Calu3 (cell line): ENCODE results near the gene TMEM200B. TPM values are rescaled to one million over a fixed set of nuclear protein-coding genes. Genes with fewer than 3 reads are reported as not detected.

Experiments used
- BruUV-seq: library from RNA; stranded (reverse); fragments of 400-500 nt; replicated peaks from 2 replicates; lab custom pipeline; 2021; lab: Mats Ljungman, UMichigan
- CTCF ChIA-PET: fragments of 300-600 bp; sonication (Branson Sonifier 250); formaldehyde crosslinking; loops from one replicate; lab custom pipeline; 2022; ENCODE audit warnings: antibody characterized with exemption; lab: Charles Lee
- DNase-seq: peaks from one replicate; pipeline ENCODE4 v3.0.0; 2022
- H3K27ac Mint-ChIP-seq: one replicate; pipeline ENCODE4 v1.8.0; 2022; ENCODE audit warnings: mixed read lengths; ENCODE audit not compliant: unreplicated experiment
- H3K27me3 Mint-ChIP-seq: one replicate; pipeline ENCODE4 v1.8.0; 2022; ENCODE audit warnings: mixed read lengths; ENCODE audit not compliant: unreplicated experiment
- H3K36me3 Mint-ChIP-seq: one replicate; pipeline ENCODE4 v1.8.0; 2022; ENCODE audit warnings: mild to moderate bottlenecking, moderate library complexity, mixed read lengths; ENCODE audit not compliant: insufficient read depth, unreplicated experiment
- H3K4me1 Mint-ChIP-seq: one replicate; pipeline ENCODE4 v1.8.0; 2022; ENCODE audit warnings: mild to moderate bottlenecking, low read depth, mixed read lengths; ENCODE audit not compliant: unreplicated experiment
- H3K4me3 Mint-ChIP-seq: one replicate; pipeline ENCODE4 v1.8.0; 2022; ENCODE audit warnings: mild to moderate bottlenecking, low read depth, moderate library complexity, mixed read lengths; ENCODE audit not compliant: unreplicated experiment
- H3K9me3 Mint-ChIP-seq: one replicate; pipeline ENCODE4 v1.8.0; 2022; ENCODE audit warnings: low read depth, mixed read lengths; ENCODE audit not compliant: unreplicated experiment
- intact Hi-C: fragments of 100-400 bp; cut with micrococcal nuclease; formaldehyde crosslinking; loops from one replicate; pipeline ENCODE4 v1.10.0; 2022; ENCODE audit not compliant: unreplicated experiment
- total RNA-seq: library from RNA; stranded (reverse); gene quantifications from 2 replicates; pipeline ENCODE4 v1.2.3, GENCODE V29; 2022
- TF ChIP-seq, protein P1 (sequence below): fragments of 200-600 bp; IDR thresholded peaks from one replicate; pipeline ENCODE4 v1.8.0; 2022; ENCODE audit warnings: antibody characterized with exemption; ENCODE audit not compliant: unreplicated experiment

The TMEM200B gene
- total RNA-seq, 1 experiment from 2014 or later: not detected

DNA sequence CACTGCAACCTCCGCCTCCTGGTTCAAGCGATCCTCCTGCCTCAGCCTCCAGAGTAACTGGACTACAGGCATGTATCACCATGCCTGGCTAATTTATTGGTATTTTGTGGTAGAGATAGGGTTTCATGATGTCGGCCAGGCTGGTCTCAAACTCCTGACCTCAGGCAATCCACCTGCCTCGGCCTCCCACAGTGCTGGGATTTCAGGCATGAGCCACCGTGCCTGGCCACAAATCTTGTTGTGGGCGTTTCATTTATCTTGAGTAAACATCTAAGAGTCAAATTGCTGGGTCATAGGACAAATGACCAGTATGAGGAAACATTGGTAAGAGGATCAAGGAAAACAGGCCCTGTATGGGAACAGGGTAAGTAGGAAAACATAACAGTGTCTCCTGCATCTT, 17.9 kb downstream of the TMEM200B start:
- Mint-ChIP-seq H3K9me3 (no peaks in the 10 kb centered on the region), H3K27ac (peak overlapping the region; percentile 87), H3K4me3 (peak overlapping the region; percentile 26), H3K36me3 (peaks cover 11% of the 10 kb centered on the region), H3K4me1 (peaks cover 8% of the 10 kb centered on the region), H3K27me3 (no peaks in the 10 kb centered on the region)
- CTCF ChIA-PET: interaction anchor here (0.7 kb wide), 1 partner anchor 687 kb away, joined by 4 read pairs; no protein-coding TSS in a partner anchor
- BruUV-seq: no TSS peak
- intact Hi-C loops: no loop called here
- DNase-seq: peak; percentile 53
- TF ChIP-seq, protein P1, sequence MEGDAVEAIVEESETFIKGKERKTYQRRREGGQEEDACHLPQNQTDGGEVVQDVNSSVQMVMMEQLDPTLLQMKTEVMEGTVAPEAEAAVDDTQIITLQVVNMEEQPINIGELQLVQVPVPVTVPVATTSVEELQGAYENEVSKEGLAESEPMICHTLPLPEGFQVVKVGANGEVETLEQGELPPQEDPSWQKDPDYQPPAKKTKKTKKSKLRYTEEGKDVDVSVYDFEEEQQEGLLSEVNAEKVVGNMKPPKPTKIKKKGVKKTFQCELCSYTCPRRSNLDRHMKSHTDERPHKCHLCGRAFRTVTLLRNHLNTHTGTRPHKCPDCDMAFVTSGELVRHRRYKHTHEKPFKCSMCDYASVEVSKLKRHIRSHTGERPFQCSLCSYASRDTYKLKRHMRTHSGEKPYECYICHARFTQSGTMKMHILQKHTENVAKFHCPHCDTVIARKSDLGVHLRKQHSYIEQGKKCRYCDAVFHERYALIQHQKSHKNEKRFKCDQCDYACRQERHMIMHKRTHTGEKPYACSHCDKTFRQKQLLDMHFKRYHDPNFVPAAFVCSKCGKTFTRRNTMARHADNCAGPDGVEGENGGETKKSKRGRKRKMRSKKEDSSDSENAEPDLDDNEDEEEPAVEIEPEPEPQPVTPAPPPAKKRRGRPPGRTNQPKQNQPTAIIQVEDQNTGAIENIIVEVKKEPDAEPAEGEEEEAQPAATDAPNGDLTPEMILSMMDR: no peak

DNA sequence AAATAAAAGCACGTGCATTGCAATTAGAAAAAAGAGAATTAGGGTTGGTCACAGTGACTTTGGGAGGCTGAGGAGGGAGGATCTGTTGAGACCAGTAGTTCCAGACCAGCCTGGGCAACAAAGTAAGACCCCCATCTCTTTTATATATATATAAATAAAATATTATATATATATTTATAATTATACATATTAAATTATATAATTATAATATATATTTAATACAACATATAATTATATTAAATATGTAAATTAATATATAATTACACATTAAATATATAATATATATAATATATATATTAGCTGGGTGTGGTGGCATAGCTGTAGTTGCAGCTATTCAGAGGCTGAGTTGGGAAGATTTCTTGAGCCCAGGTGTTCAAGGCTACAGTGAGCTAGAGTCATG, 23.2 kb downstream of the TMEM200B start:
- no TSS peak for BruUV-seq
- H3K9me3 Mint-ChIP-seq: no peaks in the 10 kb centered on the region
- H3K27me3 Mint-ChIP-seq: no peaks in the 10 kb centered on the region
- peaks cover 8% of the 10 kb centered on the region for H3K36me3 Mint-ChIP-seq
- H3K4me1 Mint-ChIP-seq: peaks cover under 1% of the 10 kb centered on the region
- intact Hi-C loops: no loop called here
- TF ChIP-seq, protein P1: no peak
- H3K4me3 Mint-ChIP-seq: no peak overlapping the region
- no peak overlapping the region for H3K27ac Mint-ChIP-seq
- DNase-seq: no peak
- CTCF ChIA-PET: no interaction called here

DNA sequence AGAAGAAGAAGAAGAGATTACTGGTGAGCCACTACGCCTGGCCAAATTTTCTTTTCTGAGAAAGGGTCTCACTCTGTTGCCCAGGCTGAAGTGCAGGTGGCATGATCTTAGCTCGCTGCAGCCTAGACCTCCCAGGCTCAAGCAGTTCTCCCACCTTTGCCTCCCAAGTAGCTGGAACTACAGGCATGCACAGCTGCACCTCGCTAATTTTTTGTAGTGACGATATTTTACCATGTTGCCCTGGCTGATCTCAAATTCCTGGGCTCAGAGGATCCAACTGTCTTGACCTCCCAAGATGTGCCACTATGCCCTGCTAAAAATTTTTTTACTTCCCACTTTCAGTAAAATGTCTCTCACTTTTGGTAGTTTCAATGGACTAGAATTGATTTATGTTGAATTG, 24.4 kb downstream of the TMEM200B start:
- intact Hi-C loops: no loop called here
- H3K36me3 Mint-ChIP-seq: peaks cover 7% of the 10 kb centered on the region
- no peaks in the 10 kb centered on the region for H3K9me3 Mint-ChIP-seq
- no peak for DNase-seq
- no peak overlapping the region for H3K4me3 Mint-ChIP-seq
- no TSS peak for BruUV-seq
- H3K27ac Mint-ChIP-seq: no peak overlapping the region
- CTCF ChIA-PET: interaction anchor here (0.6 kb wide), 1 partner anchor 317 kb away, joined by 6 read pairs; no protein-coding TSS in a partner anchor
- no peaks in the 10 kb centered on the region for H3K4me1 Mint-ChIP-seq
- no peaks in the 10 kb centered on the region for H3K27me3 Mint-ChIP-seq
- TF ChIP-seq, protein P1: no peak

DNA sequence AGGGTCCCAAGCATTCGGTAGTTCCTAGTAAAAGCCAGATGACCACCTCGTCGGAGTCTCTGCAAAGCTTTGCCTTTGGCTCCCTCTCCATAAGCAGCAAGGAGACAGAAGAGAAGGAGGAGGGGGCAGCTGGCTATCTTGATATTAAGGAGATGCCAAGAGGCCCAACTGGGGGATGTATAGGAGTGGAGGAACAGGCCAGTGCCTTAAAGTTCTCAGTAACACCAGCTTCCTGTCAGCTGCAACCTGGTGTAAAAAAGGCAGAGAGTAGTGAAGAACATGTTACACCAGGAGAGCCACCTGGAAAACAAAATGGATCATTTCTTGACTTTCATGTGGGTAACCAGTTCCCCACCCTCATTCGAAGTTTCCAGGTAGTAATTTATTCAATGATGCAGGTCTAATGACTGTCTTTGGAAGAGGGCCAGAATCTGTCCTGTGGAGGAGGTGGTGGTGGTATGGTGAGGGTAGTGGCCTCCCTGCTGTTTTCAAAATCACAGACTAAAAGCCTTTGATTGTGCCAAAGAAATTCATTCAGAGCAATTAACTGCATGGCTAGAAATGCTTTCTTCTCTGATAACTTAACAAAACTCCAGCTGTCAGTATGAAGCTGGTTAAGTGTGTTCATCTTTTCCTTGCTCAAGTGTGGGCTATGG, 27.3 kb downstream of the TMEM200B start:
- H3K9me3 Mint-ChIP-seq: no peaks in the 10 kb centered on the region
- H3K27me3 Mint-ChIP-seq: no peaks in the 10 kb centered on the region
- TF ChIP-seq, protein P1: no peak
- peaks cover 7% of the 10 kb centered on the region for H3K36me3 Mint-ChIP-seq
- H3K4me3 Mint-ChIP-seq: no peak overlapping the region
- no TSS peak for BruUV-seq
- no peak overlapping the region for H3K27ac Mint-ChIP-seq
- intact Hi-C loops: no loop called here
- no peaks in the 10 kb centered on the region for H3K4me1 Mint-ChIP-seq
- CTCF ChIA-PET: no interaction called here
- no peak for DNase-seq
